Muscle of leg (tissue), 11 donors: ENCODE data around the gene DLG2. TPM values are rescaled to one million over a fixed set of nuclear protein-coding genes. Genes with fewer than 3 reads are reported as not detected.
A peak's percentile ranks its signal among the peaks of the same experiment; 100 is the strongest.

ENCODE experiments used
- DNase-seq: peaks from one replicate; pipeline ENCODE4 v3.0.0; 2013
- H3K27ac ChIP-seq: one replicate; pipeline ENCODE4 v1.5.1; 2013; ENCODE audit warnings: mild to moderate bottlenecking, low read length, control low read depth
- H3K27me3 ChIP-seq: one replicate; pipeline ENCODE4 v1.6.1; 2013; ENCODE audit warnings: low read length; ENCODE audit not compliant: control insufficient read depth, insufficient read depth
- H3K36me3 ChIP-seq: one replicate; pipeline ENCODE4 v1.6.1; 2013; ENCODE audit warnings: low read length; ENCODE audit not compliant: control insufficient read depth, insufficient read depth
- H3K4me1 ChIP-seq: one replicate; pipeline ENCODE4 v1.6.1; 2013; ENCODE audit warnings: low read length; ENCODE audit not compliant: control insufficient read depth, insufficient read depth
- H3K4me3 ChIP-seq: one replicate; pipeline ENCODE4 v1.5.1; 2013; ENCODE audit warnings: low read length, control low read depth
- H3K9me3 ChIP-seq: replicated peaks from 2 replicates; pipeline ENCODE4 v1.6.1; 2013; ENCODE audit warnings: low read depth, low read length; ENCODE audit not compliant: control insufficient read depth
- WGBS: methylation state at CpG from one replicate; pipeline ENCODE4 v1.1.5; 2013; ENCODE audit warnings: missing lambda C conversion rate; ENCODE audit not compliant: insufficient coverage; 5-methylcytosine and 5-hydroxymethylcytosine counted together
- polyA plus RNA-seq, 8 donors: library from polyadenylated mRNA; unstranded; fragments of 120-200 nt; gene quantifications; one replicate each; pipeline versions ENCODE4 v1.2.1 to v1.2.3, GENCODE V29; 2013; ENCODE audit warnings: inconsistent platforms in 1 of 8, low replicate concordance in 1 of 8; ENCODE audit not compliant: insufficient read length in 8 of 8, insufficient read depth in 1 of 8
- total RNA-seq: library from RNA; stranded (reverse); fragments of 120-200 nt; gene quantifications from one replicate; pipeline ENCODE4 v1.2.4, GENCODE V29; 2013

DLG2 gene
- total and polyA plus RNA-seq, 9 donors, result 6.4 to 19.3 (median 11.0) TPM

DNA sequence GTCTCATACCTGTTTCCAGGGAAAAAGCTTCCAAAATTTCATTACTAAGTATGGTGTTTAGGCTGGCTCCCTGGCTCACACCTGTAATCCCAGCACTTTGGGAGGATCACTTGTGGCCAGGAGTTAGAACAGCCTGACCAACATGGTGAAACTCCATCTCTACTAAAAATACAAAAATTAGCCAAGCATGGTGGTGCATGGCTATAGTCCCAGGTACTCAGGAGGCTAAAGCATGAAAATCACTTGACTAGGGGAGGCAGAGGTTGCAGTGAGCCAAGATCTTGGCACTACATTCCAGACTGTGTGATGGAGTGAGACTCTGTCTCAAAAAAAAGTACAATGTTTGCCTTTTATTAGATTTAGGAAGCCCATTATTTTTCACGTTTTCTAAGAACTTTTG, 2009.5 kb downstream of the DLG2 start:
- H3K36me3 ChIP-seq, result no peaks in the 10 kb centered on the region
- no peak overlapping the region for H3K27ac ChIP-seq
- H3K4me3 ChIP-seq, result no peak overlapping the region
- no CpG with 5 or more reads among the region's 1 CpG for WGBS
- H3K9me3 ChIP-seq, result no peaks in the 10 kb centered on the region
- DNase-seq, result no peak
- H3K27me3 ChIP-seq, result no peaks in the 10 kb centered on the region
- peaks cover 2% of the 10 kb centered on the region for H3K4me1 ChIP-seq

DNA sequence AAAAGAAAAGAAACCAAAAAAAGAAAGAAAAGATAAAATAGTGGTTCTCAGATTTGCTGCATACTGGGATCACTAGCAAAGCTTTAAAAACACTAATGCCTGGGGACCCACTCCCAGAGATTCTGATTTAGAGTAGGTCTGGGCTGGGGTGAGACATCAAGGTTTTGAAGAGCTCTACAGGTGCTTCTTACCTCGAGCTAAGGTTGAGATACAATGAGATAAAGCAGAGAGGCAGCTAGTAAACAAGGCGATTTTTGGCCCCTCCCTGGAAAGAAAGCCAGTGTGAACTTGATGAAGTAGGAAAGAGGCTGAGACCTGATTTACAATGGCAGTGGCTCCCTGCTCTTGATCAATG, 2013.4 kb downstream of the DLG2 start:
- no peaks in the 10 kb centered on the region for H3K27me3 ChIP-seq
- no peak for DNase-seq
- no peaks in the 10 kb centered on the region for H3K36me3 ChIP-seq
- no peak overlapping the region for H3K4me3 ChIP-seq
- H3K27ac ChIP-seq, result no peak overlapping the region
- H3K4me1 ChIP-seq, result peaks cover 2% of the 10 kb centered on the region
- H3K9me3 ChIP-seq, result no peaks in the 10 kb centered on the region
- WGBS, result 51% methylated on average over 2 of the region's 2 CpGs

DNA sequence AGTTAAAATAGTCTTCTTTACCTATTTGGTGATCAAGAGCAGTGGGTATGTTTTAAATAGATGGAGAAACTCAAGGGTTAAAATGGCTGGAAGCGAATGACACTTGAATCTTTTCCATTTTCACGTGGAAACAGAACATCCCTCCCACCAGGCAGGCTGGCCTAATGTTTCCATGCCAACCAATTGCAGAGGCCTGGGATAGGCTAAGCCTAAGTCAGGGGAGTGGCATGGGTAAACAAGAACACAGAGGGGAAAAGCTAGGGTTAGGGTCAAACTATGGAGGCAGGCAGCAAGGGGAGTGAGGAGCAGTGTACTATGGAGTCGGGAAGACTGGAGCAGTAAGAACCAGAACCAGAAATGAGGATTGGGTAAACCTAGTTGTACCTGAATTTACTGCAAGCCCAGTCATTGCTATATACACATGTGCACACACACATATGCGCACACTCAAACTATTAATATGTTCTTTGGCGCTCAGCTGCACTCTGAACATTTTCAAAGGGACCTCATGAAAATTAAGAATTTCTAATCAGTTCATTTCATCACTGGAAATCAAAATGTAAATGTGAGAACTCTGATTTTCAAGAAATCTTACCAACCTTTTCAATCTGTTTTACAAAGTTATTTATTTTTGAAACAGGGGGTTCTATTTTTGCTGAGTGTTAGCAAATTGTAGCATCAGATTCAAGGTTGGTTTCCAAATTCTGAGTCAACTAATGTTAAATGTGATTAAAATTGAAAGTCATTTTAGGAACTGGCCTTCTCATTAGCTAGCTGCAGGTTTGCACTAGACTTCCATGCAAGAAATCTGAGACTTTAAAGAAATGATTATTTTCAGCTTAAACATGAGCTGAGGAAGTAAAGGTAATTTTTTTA, 2014.0 kb downstream of the DLG2 start:
- peak; percentile 32 for DNase-seq
- H3K4me3 ChIP-seq, result no peak overlapping the region
- no peaks in the 10 kb centered on the region for H3K9me3 ChIP-seq
- no peak overlapping the region for H3K27ac ChIP-seq
- no peaks in the 10 kb centered on the region for H3K27me3 ChIP-seq
- no peaks in the 10 kb centered on the region for H3K36me3 ChIP-seq
- peaks cover 2% of the 10 kb centered on the region for H3K4me1 ChIP-seq
- 100% methylated on average over 1 of the region's 5 CpGs for WGBS

- DNase-seq, result no peak
- no peak overlapping the region for H3K4me3 ChIP-seq
- no peaks in the 10 kb centered on the region for H3K36me3 ChIP-seq
- no CpG with 5 or more reads among the region's 3 CpGs for WGBS
- no peak overlapping the region for H3K27ac ChIP-seq
- H3K9me3 ChIP-seq, result no peaks in the 10 kb centered on the region
- peaks cover 2% of the 10 kb centered on the region for H3K4me1 ChIP-seq
- no peaks in the 10 kb centered on the region for H3K27me3 ChIP-seq
Measured at GRCh38 chr11:83611600-83611999, 2015.5 kb downstream of the DLG2 start.

DNA sequence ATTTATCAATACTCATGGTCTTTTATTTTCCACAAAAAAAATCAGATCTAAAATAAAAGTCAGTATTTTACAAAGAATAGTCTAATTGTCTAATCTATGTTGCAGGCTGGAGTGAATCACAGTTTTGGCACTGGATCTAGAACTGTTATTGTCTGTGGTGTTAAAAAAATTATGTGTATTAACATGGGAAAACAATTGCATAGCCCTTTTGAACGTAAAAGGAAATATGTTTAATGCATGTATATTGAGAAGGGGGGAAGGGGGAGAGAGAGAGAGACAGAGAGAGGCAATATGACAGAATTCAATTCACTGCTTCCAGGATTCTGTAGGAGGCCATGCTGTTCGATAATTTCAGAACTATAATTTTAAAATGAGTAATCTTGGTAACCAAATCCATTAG, 2016.1 kb downstream of the DLG2 start:
- no peaks in the 10 kb centered on the region for H3K27me3 ChIP-seq
- peaks cover 2% of the 10 kb centered on the region for H3K4me1 ChIP-seq
- H3K27ac ChIP-seq, result no peak overlapping the region
- no peak overlapping the region for H3K4me3 ChIP-seq
- H3K36me3 ChIP-seq, result no peaks in the 10 kb centered on the region
- peak; percentile 44 for DNase-seq
- 13% methylated on average over 1 of the region's 2 CpGs for WGBS
- no peaks in the 10 kb centered on the region for H3K9me3 ChIP-seq

GRCh38 chr11:83609191-83609590, 2018.0 kb downstream of the DLG2 start:
- peak; percentile 12 for DNase-seq
- Histone ChIP-seq H3K4me3 (no peak overlapping the region), H3K4me1 (peaks cover 2% of the 10 kb centered on the region), H3K27ac (no peak overlapping the region), H3K27me3 (no peaks in the 10 kb centered on the region), H3K36me3 (no peaks in the 10 kb centered on the region), H3K9me3 (no peaks in the 10 kb centered on the region)
- WGBS, result no CpG with 5 or more reads among the region's 2 CpGs

DNA sequence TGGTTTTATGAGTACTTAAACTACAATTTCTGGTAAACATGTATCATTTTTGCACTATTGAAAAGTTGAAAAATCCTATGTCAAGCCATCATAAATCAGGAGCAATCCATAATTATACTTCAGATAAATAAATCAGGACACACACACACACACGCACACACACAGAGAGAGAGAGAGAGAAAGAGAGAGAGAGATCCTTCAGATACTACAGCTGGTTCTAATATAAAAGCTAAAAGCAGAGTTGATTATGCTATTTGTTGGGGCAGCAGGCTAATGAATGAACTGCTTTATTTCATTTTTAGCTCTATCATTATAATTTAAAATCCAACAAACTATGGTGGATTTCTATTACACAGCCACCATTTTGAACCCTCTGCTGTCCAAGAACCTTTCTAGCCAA, 2018.6 kb downstream of the DLG2 start:
- no peak overlapping the region for H3K27ac ChIP-seq
- H3K9me3 ChIP-seq, result no peaks in the 10 kb centered on the region
- peaks cover 2% of the 10 kb centered on the region for H3K4me1 ChIP-seq
- no peak for DNase-seq
- no CpG with 5 or more reads among the region's 1 CpG for WGBS
- H3K27me3 ChIP-seq, result no peaks in the 10 kb centered on the region
- H3K36me3 ChIP-seq, result no peaks in the 10 kb centered on the region
- H3K4me3 ChIP-seq, result no peak overlapping the region

DNA sequence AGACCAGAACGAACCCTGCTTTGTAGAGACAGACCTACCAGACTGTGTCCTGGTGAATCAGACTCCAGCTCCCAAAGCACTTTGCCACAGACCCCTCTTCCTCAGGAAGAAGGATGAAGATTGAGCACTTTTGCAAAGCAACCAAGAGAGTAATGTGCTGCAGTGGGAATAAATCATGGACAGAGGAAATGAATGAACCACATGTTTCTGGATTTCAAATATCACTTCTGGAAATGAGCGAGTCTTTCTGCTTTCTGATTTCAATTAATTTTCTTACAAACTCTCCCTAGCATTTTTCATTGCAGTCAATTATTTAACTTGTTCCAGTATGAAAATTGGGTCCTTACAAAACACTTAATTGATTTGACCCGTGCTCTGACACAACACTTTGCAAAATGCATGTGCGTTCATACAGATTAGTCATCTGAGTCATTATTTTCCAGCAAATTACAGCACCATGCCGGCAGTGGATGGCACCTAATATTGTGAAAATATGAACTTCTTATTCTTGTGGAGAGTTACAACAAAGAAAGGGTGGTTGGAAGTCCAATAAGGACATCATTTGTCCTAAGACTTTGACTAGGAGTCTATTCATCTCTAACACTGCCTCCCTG, 2025.1 kb downstream of the DLG2 start:
- Histone ChIP-seq H3K4me1 (no peaks in the 10 kb centered on the region), H3K36me3 (no peaks in the 10 kb centered on the region), H3K27ac (no peak overlapping the region), H3K27me3 (no peaks in the 10 kb centered on the region), H3K9me3 (no peaks in the 10 kb centered on the region), H3K4me3 (no peak overlapping the region)
- DNase-seq, result peak; percentile 25
- 83% methylated on average over 1 of the region's 5 CpGs for WGBS

DNA sequence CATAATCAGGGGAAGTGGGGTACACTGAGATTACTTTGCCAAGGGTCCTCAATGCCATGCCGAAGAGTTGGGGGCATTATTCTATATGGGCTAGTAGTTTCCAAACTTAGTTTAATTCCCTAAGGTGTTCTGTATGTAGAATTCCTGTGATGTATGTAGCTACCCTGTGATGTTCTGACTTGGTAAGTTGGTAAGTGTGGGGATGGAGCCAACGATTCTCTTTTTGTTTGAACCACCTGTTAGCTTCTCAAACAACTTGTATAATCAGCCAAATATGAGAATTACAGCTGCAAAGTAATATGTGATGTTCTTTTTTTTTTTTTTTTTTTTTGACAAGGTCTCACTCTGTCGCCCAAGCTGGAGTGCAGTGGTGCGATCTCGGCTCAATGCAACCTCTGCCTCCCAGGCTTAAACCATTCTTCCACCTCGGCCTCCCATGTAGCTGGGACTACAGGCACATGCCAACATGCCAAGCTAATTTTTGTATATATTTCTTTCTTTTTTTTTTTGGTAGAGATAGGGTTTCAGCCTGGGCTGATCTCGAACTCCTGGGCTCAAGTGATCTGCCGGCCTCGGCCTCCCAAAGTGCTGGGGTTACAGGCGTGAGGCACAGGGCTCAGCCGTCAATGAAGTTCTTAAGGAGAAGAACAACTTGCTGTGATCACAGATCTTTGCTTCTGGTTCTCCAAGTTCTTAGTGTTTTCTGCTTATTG, 2025.8 kb downstream of the DLG2 start:
- no peaks in the 10 kb centered on the region for H3K27me3 ChIP-seq
- no peak overlapping the region for H3K27ac ChIP-seq
- no peaks in the 10 kb centered on the region for H3K9me3 ChIP-seq
- H3K36me3 ChIP-seq, result no peaks in the 10 kb centered on the region
- no peak for DNase-seq
- 60% methylated on average over 4 of the region's 11 CpGs for WGBS
- no peak overlapping the region for H3K4me3 ChIP-seq
- no peaks in the 10 kb centered on the region for H3K4me1 ChIP-seq

GRCh38 chr11:83600661-83601060, 2026.5 kb downstream of the DLG2 start:
- Histone ChIP-seq H3K4me3 (no peak overlapping the region), H3K36me3 (no peaks in the 10 kb centered on the region), H3K27ac (no peak overlapping the region), H3K9me3 (no peaks in the 10 kb centered on the region), H3K27me3 (no peaks in the 10 kb centered on the region), H3K4me1 (no peaks in the 10 kb centered on the region)
- 60% methylated on average over 1 of the region's 1 CpG for WGBS
- DNase-seq, result no peak
